ENCODE results near the gene LILRB3. TPM values are rescaled to one million over a fixed set of nuclear protein-coding genes. Genes with fewer than 3 reads are reported as not detected.
A peak's percentile ranks its signal among the peaks of the same experiment; 100 is the strongest.

Gene LILRB3
- total RNA-seq, 4 donors from 2014 or later = 3.0 to 5.3 TPM; not detected in 2

DNA sequence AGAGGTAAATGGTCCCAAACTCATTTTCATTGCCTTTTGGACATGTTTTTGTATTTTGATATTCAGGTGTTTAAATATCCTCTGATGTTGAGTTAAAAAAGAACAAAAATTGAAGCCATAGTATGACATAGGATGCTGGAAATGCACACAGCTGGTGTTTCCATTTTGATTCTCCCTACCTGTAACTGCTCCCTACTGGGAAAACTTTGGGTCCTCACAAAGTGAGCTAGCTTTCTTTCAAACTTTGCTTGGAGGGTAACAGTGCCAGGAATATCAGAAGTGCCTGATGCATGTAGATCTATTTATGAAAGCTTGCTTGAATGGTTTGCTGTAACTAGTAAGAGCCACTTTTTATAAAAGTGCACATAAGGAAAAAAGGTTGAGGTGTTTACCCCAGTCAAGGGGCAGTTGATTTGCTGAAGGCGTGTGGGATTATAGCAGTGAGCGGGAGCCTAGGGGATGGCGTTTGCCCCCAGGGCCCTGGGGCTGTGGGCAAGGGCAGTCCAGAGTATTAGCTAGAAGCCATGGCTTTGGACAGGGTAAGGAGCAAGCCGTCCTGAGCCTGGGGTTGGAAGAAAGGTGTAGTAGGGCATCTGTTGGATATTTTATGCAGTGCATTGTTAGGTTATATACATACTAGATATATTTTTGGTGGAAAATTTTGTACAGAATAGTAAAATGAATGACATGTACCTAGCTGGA is 17.9 kb downstream of the LILRB3 start:
- no peak for DNase-seq
- Histone ChIP-seq H3K27me3 (no peaks in the 10 kb centered on the region), H3K27ac (no peak overlapping the region), H3K9me3 (no peaks in the 10 kb centered on the region), H3K4me3 (no peak overlapping the region), H3K36me3 (no peaks in the 10 kb centered on the region), H3K4me1 (peaks cover 6 to 19% of the 10 kb centered on the region in 2 donors)
- TF ChIP-seq, protein P1, sequence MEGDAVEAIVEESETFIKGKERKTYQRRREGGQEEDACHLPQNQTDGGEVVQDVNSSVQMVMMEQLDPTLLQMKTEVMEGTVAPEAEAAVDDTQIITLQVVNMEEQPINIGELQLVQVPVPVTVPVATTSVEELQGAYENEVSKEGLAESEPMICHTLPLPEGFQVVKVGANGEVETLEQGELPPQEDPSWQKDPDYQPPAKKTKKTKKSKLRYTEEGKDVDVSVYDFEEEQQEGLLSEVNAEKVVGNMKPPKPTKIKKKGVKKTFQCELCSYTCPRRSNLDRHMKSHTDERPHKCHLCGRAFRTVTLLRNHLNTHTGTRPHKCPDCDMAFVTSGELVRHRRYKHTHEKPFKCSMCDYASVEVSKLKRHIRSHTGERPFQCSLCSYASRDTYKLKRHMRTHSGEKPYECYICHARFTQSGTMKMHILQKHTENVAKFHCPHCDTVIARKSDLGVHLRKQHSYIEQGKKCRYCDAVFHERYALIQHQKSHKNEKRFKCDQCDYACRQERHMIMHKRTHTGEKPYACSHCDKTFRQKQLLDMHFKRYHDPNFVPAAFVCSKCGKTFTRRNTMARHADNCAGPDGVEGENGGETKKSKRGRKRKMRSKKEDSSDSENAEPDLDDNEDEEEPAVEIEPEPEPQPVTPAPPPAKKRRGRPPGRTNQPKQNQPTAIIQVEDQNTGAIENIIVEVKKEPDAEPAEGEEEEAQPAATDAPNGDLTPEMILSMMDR (IDR thresholded peaks at IDR 0.05) = no peak
- TF ChIP-seq POLR2A (IDR thresholded peaks at IDR 0.05) = no peak
- intact Hi-C loops (cut with DNase I; ENCODE audit: low total_unique reads) = no loop called here

DNA sequence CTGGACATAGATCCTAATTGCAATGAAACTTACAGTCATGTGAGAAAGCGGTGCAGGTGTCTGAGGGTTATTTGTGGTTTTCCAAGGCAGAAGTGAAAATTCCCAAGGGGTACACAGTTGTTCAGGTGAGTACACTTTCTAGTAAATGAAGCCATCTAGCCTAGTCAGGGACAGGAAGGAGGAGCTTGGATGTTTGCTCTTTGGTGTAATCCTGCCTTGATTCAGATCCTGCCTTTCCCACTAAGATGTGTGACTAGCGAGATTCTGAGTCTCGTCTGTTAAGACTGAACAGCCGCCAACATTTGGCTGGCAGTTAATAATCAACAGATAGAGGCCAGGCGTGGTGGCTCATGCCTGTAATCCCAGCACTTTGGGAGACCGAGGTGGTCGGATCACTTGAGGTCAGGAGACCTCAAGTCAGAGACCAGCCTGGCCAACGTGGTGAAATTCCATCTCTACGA is 19.6 kb downstream of the LILRB3 start:
- TF ChIP-seq, protein P1 (IDR thresholded peaks at IDR 0.05) = no peak
- TF ChIP-seq POLR2A (IDR thresholded peaks at IDR 0.05) = no peak
- H3K9me3 ChIP-seq = no peaks in the 10 kb centered on the region
- intact Hi-C loops (cut with DNase I; ENCODE audit: low total_unique reads) = no loop called here
- no peaks in the 10 kb centered on the region for H3K36me3 ChIP-seq
- H3K4me1 ChIP-seq = peaks cover 6 to 13% of the 10 kb centered on the region in 2 donors
- no peak overlapping the region for H3K27ac ChIP-seq
- DNase-seq = no peak
- no peaks in the 10 kb centered on the region for H3K27me3 ChIP-seq
- no peak overlapping the region for H3K4me3 ChIP-seq

DNA sequence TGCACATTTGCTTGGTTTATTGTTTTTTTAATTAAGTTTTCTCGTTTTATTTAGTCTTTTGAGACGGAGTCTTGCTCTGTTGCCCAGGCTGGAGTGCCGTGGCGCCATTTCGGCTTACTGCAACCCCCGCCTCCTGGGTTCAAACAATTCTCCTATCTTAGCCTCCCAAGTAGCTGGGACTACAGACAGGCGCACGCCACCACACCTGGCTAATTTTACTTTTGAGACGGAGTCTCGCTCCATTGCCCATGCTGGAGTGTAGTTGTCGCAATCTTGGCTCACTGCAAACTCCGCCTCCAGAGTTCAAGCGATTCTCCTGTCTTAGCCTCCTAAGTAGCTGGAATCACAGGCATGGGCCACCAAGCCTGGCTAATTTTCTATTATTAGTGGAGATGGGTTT is 20.8 kb downstream of the LILRB3 start:
- H3K27me3 ChIP-seq = no peaks in the 10 kb centered on the region
- intact Hi-C loops (cut with DNase I; ENCODE audit: low total_unique reads) = no loop called here
- no peak for TF ChIP-seq POLR2A (IDR thresholded peaks at IDR 0.05)
- TF ChIP-seq, protein P1 (IDR thresholded peaks at IDR 0.05) = no peak
- H3K27ac ChIP-seq = peak overlapping the region in 1 of 2 donors; percentile 98
- no peaks in the 10 kb centered on the region for H3K9me3 ChIP-seq
- peak overlapping the region; percentile 82 to 84 for H3K4me3 ChIP-seq
- DNase-seq = no peak
- no peaks in the 10 kb centered on the region for H3K36me3 ChIP-seq
- peaks cover 6 to 13% of the 10 kb centered on the region in 2 donors for H3K4me1 ChIP-seq

DNA sequence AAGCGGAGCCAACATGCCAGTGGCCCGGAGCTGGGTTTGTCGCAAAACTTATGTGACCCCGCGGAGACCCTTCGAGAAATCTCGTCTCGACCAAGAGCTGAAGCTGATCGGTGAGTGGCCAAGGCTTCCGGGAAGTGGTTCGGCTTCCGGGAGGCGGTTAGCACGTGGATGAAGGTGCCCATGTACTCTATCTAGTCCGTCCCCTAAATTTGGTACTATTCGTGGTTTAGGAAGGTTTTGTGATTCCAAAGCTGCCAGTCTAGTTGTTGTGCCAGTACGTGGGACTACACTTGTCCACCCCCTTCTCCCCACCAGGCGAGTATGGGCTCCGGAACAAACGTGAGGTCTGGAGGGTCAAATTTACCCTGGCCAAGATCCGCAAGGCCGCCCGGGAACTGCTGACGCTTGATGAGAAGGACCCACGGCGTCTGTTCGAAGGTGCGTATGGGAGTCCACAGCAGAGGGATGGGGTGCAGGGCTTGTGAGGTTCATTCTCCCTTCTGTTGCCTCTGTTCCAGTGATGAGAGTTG is 21.6 kb downstream of the LILRB3 start:
- H3K9me3 ChIP-seq = no peaks in the 10 kb centered on the region
- intact Hi-C loops (cut with DNase I; ENCODE audit: low total_unique reads) = no loop called here
- peaks cover 6 to 13% of the 10 kb centered on the region in 2 donors for H3K4me1 ChIP-seq
- H3K36me3 ChIP-seq = no peaks in the 10 kb centered on the region
- TF ChIP-seq POLR2A (IDR thresholded peaks at IDR 0.05) = no peak
- TF ChIP-seq, protein P1 (IDR thresholded peaks at IDR 0.05) = no peak
- H3K27me3 ChIP-seq = no peaks in the 10 kb centered on the region
- H3K4me3 ChIP-seq = peak overlapping the region; percentile 82 to 84
- no peak for DNase-seq
- H3K27ac ChIP-seq = peak overlapping the region; percentile 97 to 98

DNA sequence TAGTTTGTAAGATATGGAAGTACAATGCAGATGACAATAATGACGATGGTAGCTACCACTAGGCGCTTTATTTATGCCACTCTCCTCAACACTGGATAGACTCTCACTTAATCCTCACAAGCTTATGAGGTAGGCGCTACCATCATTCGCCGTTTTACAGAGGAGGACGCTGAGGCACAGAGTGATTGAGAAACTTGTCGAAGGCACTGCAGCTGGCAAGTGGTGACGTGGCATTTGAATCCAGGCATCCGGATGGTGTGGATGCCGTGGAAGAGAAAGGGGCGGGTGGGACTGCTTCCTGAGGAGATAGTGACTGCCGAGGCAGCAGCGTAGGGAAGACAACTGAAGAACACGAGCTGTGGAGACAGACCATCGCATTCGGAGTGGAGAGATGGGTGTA is 23.4 kb downstream of the LILRB3 start:
- Histone ChIP-seq H3K27ac (no peak overlapping the region), H3K9me3 (no peaks in the 10 kb centered on the region), H3K4me1 (peaks cover 6 to 13% of the 10 kb centered on the region in 2 donors), H3K36me3 (no peaks in the 10 kb centered on the region), H3K27me3 (no peaks in the 10 kb centered on the region), H3K4me3 (no peak overlapping the region)
- intact Hi-C loops (cut with DNase I; ENCODE audit: low total_unique reads) = no loop called here
- TF ChIP-seq, protein P1 (IDR thresholded peaks at IDR 0.05) = no peak
- no peak for TF ChIP-seq POLR2A (IDR thresholded peaks at IDR 0.05)
- no peak for DNase-seq

All from uterus (tissue), 4 donors.